Pancreas (tissue), 10 donors: ENCODE measurements around the gene TMOD1. TPM values are rescaled to one million over a fixed set of nuclear protein-coding genes. Genes with fewer than 3 reads are reported as not detected.

Experiments
- ATAC-seq, 4 donors: fragments of 200-7000 bp; cut with Tn5 transposase; one replicate each; pipeline versions ENCODE4 v1.8.0 to v1.9.1; 2020; ENCODE audit warnings: mild to moderate bottlenecking in 4 of 4, moderate library complexity in 4 of 4
- DNase-seq, 6 donors: peaks; one replicate each; pipeline ENCODE4 v3.0.0-alpha.2; 2020
- FAIRE-seq: peaks from 2 replicates; lab custom pipeline; 2012; peaks lifted over from hg19 to GRCh38; lab: Jason Lieb, UNC
- H3K27ac ChIP-seq, 4 donors: fragments of 200-600 bp; sonication (generic); 1 replicate in 3 of 4; 2 replicates in 1 of 4; pipeline versions ENCODE4 v1.5.0 to v1.8.0; 2020
- H3K27me3 ChIP-seq, 4 donors: fragments of 200-600 bp; one replicate each; pipeline ENCODE4 v1.8.0; 2021
- H3K36me3 ChIP-seq, 3 donors: fragments of 200-600 bp; sonication (generic) in 1 of 3; one replicate each; pipeline versions ENCODE4 v1.5.0 to v1.8.0; 2020 to 2021
- H3K4me1 ChIP-seq, 3 donors: fragments of 200-600 bp; one replicate each; pipeline ENCODE4 v1.8.0; 2021
- H3K4me3 ChIP-seq, 4 donors: fragments of 200-600 bp; sonication (generic) in 2 of 4; one replicate each; pipeline versions ENCODE4 v1.5.0 to v1.8.0; 2020 to 2021
- H3K9me3 ChIP-seq, 4 donors: fragments of 200-600 bp; one replicate each; pipeline ENCODE4 v1.8.0; 2021
- CTCF ChIP-seq, 4 donors: fragments of 200-600 bp; sonication (generic) in 3 of 4; IDR thresholded peaks; one replicate each; pipeline versions ENCODE4 v1.5.0 to v1.8.0; 2021; ENCODE audit warnings: antibody characterized with exemption in 4 of 4
- WGBS, 2 donors: extraction: QIAGEN DNeasy Blood & Tissue Kit; methylation state at CpG; one replicate each; pipeline ENCODE4 v1.1.7; 2013; 5-methylcytosine and 5-hydroxymethylcytosine counted together
- intact Hi-C, 3 donors: fragments of 100-400 bp; cut with DNase I; formaldehyde crosslinking; loops; one replicate each; pipeline versions ENCODE4 v1.11.1 to v1.14.2; 2022
- polyA plus RNA-seq, 2 donors: library from polyadenylated mRNA; stranded (reverse); fragments of 200-250 nt; gene quantifications; one replicate each; pipeline ENCODE4 v1.2.3, GENCODE V29; 2013
- total RNA-seq, 6 donors: library from RNA; stranded (reverse); fragmentation: NEBNext Ultra II Directional in 4 of 6; extraction: Animal tissue kit (Norgen Biotek cat#: 25700) in 4 of 6; gene quantifications; one replicate each; pipeline versions ENCODE4 v1.2.1 to v1.2.4, GENCODE V29; 2021 to 2023
- donor health status: healthy with polysubstance abuse.
- donor health status: DM: no; HTN: no; CAD: no; lungs with moderate emphysema.
- donor health status: DM: no; HTN: no; CAD: no.
- donor health status: control.
- donor health status: control.
- donor health status: Bipolar disorder and iron deficiency.
- donor health status: DM: yes; HTN: yes; CAD: no.
- donor health status: DM: no; HTN: no; CAD: no.
- donor health status: DM: no; HTN: no; CAD: no.
- donor health status: DM: yes; HTN: yes; CAD: no.

TMOD1 gene
- total and polyA plus RNA-seq, 8 donors, result 8.4 to 28.7 (median 12.3) TPM

GRCh38 chr9:97623946-97624345 is 122.5 kb downstream of the TMOD1 start:
- no peak overlapping the region for H3K4me3 ChIP-seq
- 98 to 100% methylated on average over 1 of the region's 1 CpG for whole genome bisulfite sequencing, 2 donors
- intact Hi-C loops, result no loop called here
- FAIRE-seq (no peak), DNase-seq (no peak), ATAC-seq (no peak)
- no peak for TF ChIP-seq CTCF (IDR thresholded peaks at IDR 0.05)
- H3K27ac ChIP-seq, result no peak overlapping the region
- H3K9me3 ChIP-seq, result no peaks in the 10 kb centered on the region
- no peaks in the 10 kb centered on the region for H3K27me3 ChIP-seq
- peaks cover 0 to 25% (median 0%) of the 10 kb centered on the region in 3 donors for H3K36me3 ChIP-seq
- peaks cover 0 to 16% (median 0%) of the 10 kb centered on the region in 3 donors for H3K4me1 ChIP-seq

GRCh38 chr9:97625620-97626019 is 124.2 kb downstream of the TMOD1 start:
- H3K27ac ChIP-seq, result no peak overlapping the region
- no peaks in the 10 kb centered on the region for H3K9me3 ChIP-seq
- DNase-seq (no peak), ATAC-seq (no peak), FAIRE-seq (no peak)
- H3K4me3 ChIP-seq, result no peak overlapping the region
- no peak for TF ChIP-seq CTCF (IDR thresholded peaks at IDR 0.05)
- intact Hi-C loops, result no loop called here
- H3K36me3 ChIP-seq, result peaks cover 0 to 25% (median 0%) of the 10 kb centered on the region in 3 donors
- no peaks in the 10 kb centered on the region for H3K27me3 ChIP-seq
- 64 to 72% methylated on average over 3 of the region's 3 CpGs for WGBS, 2 donors
- H3K4me1 ChIP-seq, result peaks cover 0 to 16% (median 0%) of the 10 kb centered on the region in 3 donors

- Histone ChIP-seq H3K4me3 (no peak overlapping the region), H3K4me1 (peaks cover 8 to 20% (median 9%) of the 10 kb centered on the region in 3 donors), H3K36me3 (peaks cover 0 to 16% (median 0%) of the 10 kb centered on the region in 3 donors), H3K9me3 (no peaks in the 10 kb centered on the region), H3K27me3 (no peaks in the 10 kb centered on the region), H3K27ac (peak overlapping the region in 2 of 4 donors; percentile 39 to 48)
- no peak for FAIRE-seq
- 16 to 20% methylated on average over 5 of the region's 5 CpGs for WGBS, 2 donors
- no peak for TF ChIP-seq CTCF (IDR thresholded peaks at IDR 0.05)
- peak in 3 of 4 donors; percentile 35 to 51 (median 42) for ATAC-seq
- intact Hi-C loops, result no loop called here
- no peak for DNase-seq
Measured at GRCh38 chr9:97627624-97628023, 126.2 kb downstream of the TMOD1 start.

- Histone ChIP-seq H3K4me3 (no peak overlapping the region), H3K4me1 (peaks cover 8 to 20% (median 9%) of the 10 kb centered on the region in 3 donors), H3K27ac (no peak overlapping the region), H3K36me3 (peaks cover 0 to 14% (median 0%) of the 10 kb centered on the region in 3 donors), H3K9me3 (no peaks in the 10 kb centered on the region), H3K27me3 (no peaks in the 10 kb centered on the region)
- no peak for TF ChIP-seq CTCF (IDR thresholded peaks at IDR 0.05)
- intact Hi-C loops, result no loop called here
- WGBS, 2 donors, result 93 to 94% methylated on average over 3 of the region's 3 CpGs
- DNase-seq (no peak), FAIRE-seq (no peak), ATAC-seq (no peak)
Measured at GRCh38 chr9:97628668-97629067, 127.2 kb downstream of the TMOD1 start.

- Histone ChIP-seq H3K4me3 (no peak overlapping the region), H3K4me1 (peaks cover 8 to 20% (median 9%) of the 10 kb centered on the region in 3 donors), H3K27ac (no peak overlapping the region), H3K27me3 (no peaks in the 10 kb centered on the region), H3K36me3 (peaks cover 0 to 10% (median 0%) of the 10 kb centered on the region in 3 donors), H3K9me3 (no peaks in the 10 kb centered on the region)
- ATAC-seq, result no peak
- FAIRE-seq, result no peak
- TF ChIP-seq CTCF (IDR thresholded peaks at IDR 0.05), result no peak
- intact Hi-C loops, result no loop called here
- DNase-seq, result no peak
Measured at GRCh38 chr9:97629156-97629555, 127.7 kb downstream of the TMOD1 start.
